Kidney (tissue), 14 donors: ENCODE results near the gene CUL3. TPM values are rescaled to one million over a fixed set of nuclear protein-coding genes. Genes with fewer than 3 reads are reported as not detected.

Experiments used
- DNase-seq, 5 donors: peaks; one replicate each; pipeline ENCODE4 v3.0.0-alpha.2; 2013 to 2020
- FAIRE-seq: peaks from 2 replicates; lab custom pipeline; 2012; peaks lifted over from hg19 to GRCh38; lab: Jason Lieb, UNC
- H3K27ac ChIP-seq, 2 donors: one replicate each; pipeline ENCODE4 v1.7.0; 2013; ENCODE audit warnings: low read depth in 2 of 2, low read length in 2 of 2, inconsistent platforms in 1 of 2
- H3K27me3 ChIP-seq: one replicate; pipeline ENCODE4 v1.7.1; 2013; ENCODE audit warnings: low read length, inconsistent platforms; ENCODE audit not compliant: control insufficient read depth, insufficient read depth
- H3K36me3 ChIP-seq, 3 donors: one replicate each; pipeline versions ENCODE4 v1.7.0 to v1.7.1; 2013; ENCODE audit warnings: low read length in 3 of 3, control low read depth in 1 of 3, inconsistent platforms in 1 of 3; ENCODE audit not compliant: insufficient read depth in 3 of 3, control insufficient read depth in 2 of 3
- H3K4me1 ChIP-seq, 3 donors: one replicate each; pipeline versions ENCODE4 v1.7.0 to v1.7.1; 2013; ENCODE audit warnings: low read length in 3 of 3, inconsistent platforms in 1 of 3, low read depth in 1 of 3; ENCODE audit not compliant: control insufficient read depth in 2 of 3, insufficient read depth in 2 of 3
- H3K4me3 ChIP-seq, 3 donors: one replicate each; pipeline versions ENCODE4 v1.7.0 to v1.8.1; 2013; ENCODE audit warnings: low read length in 3 of 3, control low read depth in 1 of 3, inconsistent platforms in 1 of 3
- H3K9ac ChIP-seq, 3 donors: one replicate each; pipeline versions ENCODE4 v1.7.0 to v1.7.1; 2013; ENCODE audit warnings: low read length in 3 of 3, control low read depth in 1 of 3, inconsistent platforms in 1 of 3
- H3K9me3 ChIP-seq, 3 donors: one replicate each; pipeline versions ENCODE4 v1.7.0 to v1.7.1; 2013; ENCODE audit warnings: low read length in 3 of 3, control low read depth in 1 of 3, inconsistent platforms in 1 of 3; ENCODE audit not compliant: control insufficient read depth in 2 of 3, insufficient read depth in 1 of 3
- CTCF ChIP-seq: IDR thresholded peaks from 3 replicates; pipeline ENCODE4 v1.5.1; 2012; ENCODE audit warnings: mild to moderate bottlenecking, moderate library complexity, borderline replicate concordance; ENCODE audit not compliant: insufficient read depth; ENCODE audit errors: extremely low read depth
- intact Hi-C: fragments of 100-400 bp; cut with DNase I; formaldehyde crosslinking; loops from one replicate; pipeline ENCODE4 v1.11.1; 2022
- polyA plus RNA-seq: library from polyadenylated mRNA; stranded (reverse); fragments of 350-450 nt; fragmentation: Illumina TruSeq; extraction: RNeasy Lipid Tissue Mini Kit (QIAGEN cat#74804); gene quantifications from one replicate; pipeline ENCODE4 v1.2.3, GENCODE V29; 2014; ENCODE audit warnings: low read depth, low replicate concordance; ENCODE audit not compliant: insufficient read depth
- total RNA-seq: library from RNA; stranded (reverse); fragmentation: NEBNext Ultra II Directional; extraction: Animal tissue kit (Norgen Biotek cat#: 25700); gene quantifications from one replicate; pipeline ENCODE4 v1.2.1, GENCODE V29; 2021
- donor health status: control.
- donor health status: control.
- donor health status: control.
- donor health status: control.
- donor health status: control.
- donor health status: DM: yes; HTN: yes; CAD: no.
- donor health status: Normal renal cell carcinoma (clear cell type).

The CUL3 gene
- total and polyA plus RNA-seq, 2 donors from 2014 or later: 78.5 to 81.2 TPM

- H3K4me1 ChIP-seq: no peaks in the 10 kb centered on the region
- no peak overlapping the region for H3K27ac ChIP-seq
- DNase-seq (no peak), FAIRE-seq (no peak)
- no peak for TF ChIP-seq CTCF
- no peaks in the 10 kb centered on the region for H3K27me3 ChIP-seq
- H3K9ac ChIP-seq: no peak overlapping the region
- no peak overlapping the region for H3K4me3 ChIP-seq
- H3K9me3 ChIP-seq: no peaks in the 10 kb centered on the region
- peaks cover 11 to 24% (median 24%) of the 10 kb centered on the region in 3 donors for H3K36me3 ChIP-seq
- intact Hi-C loops: no loop called here
These were observed 105.3 kb downstream of the CUL3 start for GRCh38 chr2:224479826-224480225.

- intact Hi-C loops: no loop called here
- Histone ChIP-seq H3K4me3 (no peak overlapping the region), H3K4me1 (no peaks in the 10 kb centered on the region), H3K9me3 (no peaks in the 10 kb centered on the region), H3K27me3 (no peaks in the 10 kb centered on the region), H3K9ac (no peak overlapping the region), H3K27ac (no peak overlapping the region), H3K36me3 (peaks cover 11 to 39% (median 23%) of the 10 kb centered on the region in 3 donors)
- FAIRE-seq (peak; percentile 17), DNase-seq (no peak)
- no peak for TF ChIP-seq CTCF
These were observed 112.3 kb downstream of the CUL3 start for GRCh38 chr2:224472827-224473226.

- no peak overlapping the region for H3K9ac ChIP-seq
- intact Hi-C loops: no loop called here
These were observed 113.0 kb downstream of the CUL3 start for GRCh38 chr2:224472137-224472536.

More at GRCh38 chr2:224472137-224472536, 113.0 kb downstream of the CUL3 start:
- TF ChIP-seq CTCF: no peak
- Histone ChIP-seq H3K4me1 (no peaks in the 10 kb centered on the region), H3K27me3 (no peaks in the 10 kb centered on the region), H3K36me3 (peaks cover 9 to 32% (median 17%) of the 10 kb centered on the region in 3 donors), H3K4me3 (no peak overlapping the region), H3K27ac (no peak overlapping the region), H3K9me3 (no peaks in the 10 kb centered on the region)
- DNase-seq: no peak
- no peak for FAIRE-seq
